ENCODE measurements around the gene AGAP1.

Gene AGAP1

DNA sequence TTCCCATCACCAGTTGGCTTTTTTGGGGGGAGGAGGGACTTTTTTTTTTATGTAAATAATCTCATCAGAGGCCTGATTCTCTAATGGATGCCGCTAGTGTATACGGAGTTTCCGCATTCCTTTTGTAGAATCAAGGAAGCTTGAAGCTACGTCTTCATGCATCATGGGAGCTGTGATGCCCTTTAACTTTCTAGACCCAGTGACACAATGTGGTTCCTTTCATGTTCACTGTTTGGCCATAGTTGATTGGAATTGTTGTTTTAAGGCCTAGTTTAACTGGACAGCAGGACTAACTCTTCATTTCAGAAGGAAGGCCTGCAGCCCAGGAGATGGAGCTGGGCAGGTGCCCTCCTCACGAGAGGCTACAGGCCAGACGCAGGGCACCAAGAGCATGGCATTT lies 287.9 kb downstream of the AGAP1 start:
- DNase-seq: no peak

- DNase-seq: no peak
These were observed 290.9 kb downstream of the AGAP1 start for GRCh38 chr2:235784788-235785187.

DNA sequence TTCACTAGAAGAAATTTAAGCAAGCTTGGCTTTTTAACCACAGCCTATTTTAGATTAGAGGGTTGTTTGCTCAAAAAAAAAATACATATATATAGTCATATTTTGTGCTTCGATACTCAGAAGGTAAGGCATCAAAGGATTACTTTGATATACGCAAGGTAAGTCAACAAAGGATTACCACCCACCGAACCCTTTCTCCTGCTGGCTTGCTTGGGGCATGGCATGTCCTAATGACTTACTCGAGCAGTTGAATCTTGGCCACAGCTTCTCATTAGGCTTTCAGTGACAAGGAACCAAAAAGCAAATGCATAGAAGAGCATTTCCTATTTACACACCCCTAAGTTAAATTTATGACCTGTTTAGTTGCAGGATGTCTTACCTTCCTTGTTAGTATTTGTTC lies 295.7 kb downstream of the AGAP1 start:
- no peak for DNase-seq

DNA sequence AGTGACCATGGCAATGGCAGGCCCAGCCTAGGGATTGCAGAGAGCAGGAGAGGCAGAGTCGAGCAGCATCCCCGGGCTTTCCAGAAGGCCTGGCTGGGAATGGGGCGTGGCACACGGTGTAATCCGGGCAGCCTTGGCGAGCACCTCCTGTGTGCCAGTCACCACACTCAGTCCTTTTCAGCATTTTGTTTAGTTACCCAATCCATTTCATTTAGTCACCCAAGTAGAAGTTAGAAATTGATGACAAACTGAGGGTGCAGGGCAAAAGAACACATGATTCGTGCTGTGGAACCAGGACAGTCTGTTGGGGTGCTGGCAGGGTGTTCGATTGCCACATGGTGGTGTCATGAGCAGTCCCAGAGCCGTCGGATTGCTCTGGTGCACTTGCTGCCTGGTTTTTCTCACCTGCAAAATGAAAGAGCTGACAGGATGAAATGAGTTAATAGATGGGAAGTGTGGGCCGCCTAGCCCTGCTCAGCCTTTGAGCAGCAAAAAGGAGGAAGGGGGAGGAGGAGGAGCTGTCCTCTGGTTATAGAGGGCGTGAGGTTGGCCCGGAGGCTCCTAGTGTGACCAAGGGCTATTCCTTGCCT lies 299.4 kb downstream of the AGAP1 start:
- DNase-seq: no peak

DNA sequence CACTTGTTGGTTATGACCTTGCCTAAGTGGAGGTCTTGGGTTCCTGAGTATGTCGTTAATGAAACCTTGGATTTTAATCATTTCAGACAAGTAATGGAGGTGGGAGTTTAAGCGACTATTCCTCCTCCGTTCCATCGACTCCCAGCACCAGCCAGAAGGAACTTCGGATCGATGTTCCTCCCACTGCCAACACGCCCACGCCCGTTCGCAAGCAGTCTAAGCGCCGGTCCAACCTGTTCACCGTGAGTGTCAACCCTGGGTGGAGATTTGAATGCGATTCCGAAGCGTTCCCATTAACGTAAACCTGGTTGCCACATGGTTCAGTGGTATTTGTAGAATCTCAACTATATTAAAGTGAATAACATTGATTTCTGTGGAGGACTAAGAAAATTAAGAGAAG lies 305.4 kb downstream of the AGAP1 start:
- DNase-seq: no peak

GRCh38 chr2:235802542-235802941 lies 308.7 kb downstream of the AGAP1 start:
- no peak for DNase-seq

DNA sequence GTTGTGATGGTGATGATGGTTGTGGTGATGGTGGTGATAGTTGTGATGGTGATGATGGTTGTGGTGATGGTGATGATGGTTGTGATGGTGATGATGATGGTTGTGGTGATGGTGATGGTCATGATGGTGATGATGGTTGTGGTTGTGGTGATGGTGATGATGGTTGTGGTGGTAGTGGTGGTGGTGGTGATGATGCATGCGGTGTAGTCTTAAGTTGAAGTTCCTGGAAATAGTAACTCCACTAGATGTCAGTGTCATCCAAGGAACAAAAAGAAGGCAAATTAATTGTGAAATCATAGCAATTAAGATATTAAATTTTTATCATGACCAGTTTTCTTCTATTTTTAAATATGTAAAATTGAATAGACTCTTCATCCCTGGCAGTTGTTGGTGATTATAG lies 309.2 kb downstream of the AGAP1 start:
- DNase-seq: no peak

DNA sequence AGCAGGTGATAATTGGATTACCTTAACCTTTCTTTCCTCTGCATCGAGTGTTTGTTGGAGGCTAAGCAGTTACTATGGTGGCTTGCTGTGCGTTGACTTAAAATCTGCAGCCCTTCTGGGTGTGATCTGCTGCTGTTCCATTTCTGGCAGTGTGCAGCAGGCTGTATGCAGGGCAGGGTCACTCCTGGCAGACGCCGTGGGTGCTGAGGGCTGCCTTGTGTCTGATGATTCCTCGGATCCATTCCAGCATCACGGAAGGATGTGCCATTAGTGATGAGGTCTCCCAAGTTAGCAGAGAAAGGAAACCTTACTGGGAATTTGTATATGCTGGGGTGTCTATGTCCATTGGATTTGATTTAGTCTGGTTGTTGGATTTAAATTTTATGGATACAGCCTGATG lies 310.8 kb downstream of the AGAP1 start:
- DNase-seq: no peak

DNA sequence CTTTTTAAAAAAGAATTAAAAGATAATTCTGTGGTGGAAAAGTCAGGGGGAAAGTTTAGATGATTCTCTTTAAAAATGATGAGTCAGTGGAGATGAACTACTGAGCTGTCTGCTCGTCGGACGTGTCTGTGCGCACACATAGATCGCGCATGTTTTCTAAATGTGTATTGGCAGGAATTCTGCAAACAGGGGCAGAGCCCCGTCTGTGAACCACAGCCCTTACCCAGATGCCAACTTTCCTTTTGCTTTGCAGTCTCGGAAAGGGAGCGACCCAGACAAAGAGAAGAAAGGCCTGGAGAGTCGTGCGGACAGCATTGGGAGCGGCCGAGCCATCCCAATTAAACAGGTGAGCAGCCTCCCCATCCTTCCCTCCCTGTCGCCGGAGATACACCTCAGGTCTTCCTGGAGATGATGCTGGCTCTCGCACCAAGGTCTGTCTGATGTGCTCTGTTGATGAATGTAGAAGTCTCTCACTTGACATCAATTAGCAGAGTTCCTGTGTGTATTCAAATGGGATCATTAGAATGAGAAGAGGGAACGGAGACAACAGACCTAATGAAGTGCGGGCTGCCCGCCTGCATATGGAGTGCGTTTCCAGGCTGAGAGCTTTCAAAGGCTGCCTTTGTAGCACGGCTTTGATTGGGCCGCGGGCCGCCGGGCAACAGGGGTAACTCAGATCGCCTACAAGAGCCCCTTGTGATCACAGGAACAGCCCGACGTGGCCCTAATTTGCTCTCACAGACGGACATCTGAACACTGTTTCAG lies 313.3 kb downstream of the AGAP1 start:
- no peak for DNase-seq

DNA sequence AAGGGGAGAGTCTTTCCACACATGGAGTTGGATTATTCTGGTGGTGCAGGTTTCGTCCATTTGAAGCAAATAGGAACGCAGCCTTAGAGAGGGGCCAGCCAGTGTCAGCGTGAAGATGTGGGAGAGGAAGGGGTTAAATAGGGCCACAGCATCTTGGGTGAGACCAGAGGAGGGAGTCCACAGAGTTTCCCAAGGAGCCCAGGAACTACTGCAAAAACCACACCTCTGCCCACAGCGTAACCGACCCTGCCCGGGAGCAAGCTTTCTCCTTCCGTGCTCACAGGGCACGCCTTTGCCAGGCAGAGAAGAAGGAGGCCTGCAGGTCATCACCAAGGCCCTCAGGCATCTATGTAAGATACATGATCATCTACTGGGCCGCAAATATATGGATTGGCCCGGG lies 314.5 kb downstream of the AGAP1 start:
- DNase-seq: no peak

DNA sequence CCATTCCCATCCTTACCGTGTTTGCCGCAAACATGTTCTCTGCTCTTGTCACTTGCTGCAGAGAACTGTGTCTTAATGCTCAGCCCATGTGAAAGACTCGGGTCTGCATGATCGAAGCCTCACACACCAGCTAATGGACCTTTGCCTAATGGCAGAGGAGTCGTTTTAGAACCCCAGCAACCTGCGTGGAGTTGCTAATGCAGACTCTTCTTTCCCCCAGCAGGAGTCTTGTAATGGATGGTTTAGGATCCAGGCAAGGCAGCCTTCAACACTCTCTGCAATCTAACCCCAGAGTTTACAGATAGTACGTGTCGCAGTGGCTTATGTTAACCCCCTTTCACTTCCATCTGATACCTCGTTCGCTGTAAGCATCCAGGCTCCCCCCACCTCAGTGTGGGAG lies 316.4 kb downstream of the AGAP1 start:
- DNase-seq: no peak

DNA sequence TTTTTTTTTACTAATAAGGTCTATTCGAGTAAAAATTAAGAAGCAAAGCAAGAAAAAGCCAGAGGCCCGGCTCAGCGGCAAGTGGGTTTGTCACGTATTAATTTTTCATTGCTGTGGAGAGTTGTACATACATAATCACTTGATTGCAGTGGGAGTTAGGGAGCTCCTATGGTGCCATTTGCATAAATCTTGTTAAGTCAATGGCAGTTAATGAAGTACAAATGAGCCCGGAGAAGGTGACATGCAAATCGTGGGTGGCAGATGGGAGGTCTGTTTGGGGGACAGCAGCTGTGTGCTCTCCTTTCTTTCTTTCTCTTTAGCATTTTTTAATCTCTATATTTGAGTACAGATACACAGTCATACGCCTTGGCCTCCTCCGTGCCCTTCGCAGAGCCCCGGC lies 317.0 kb downstream of the AGAP1 start:
- DNase-seq: no peak

- no peak for DNase-seq
These were observed 317.8 kb downstream of the AGAP1 start for GRCh38 chr2:235811446-235812184.

DNA sequence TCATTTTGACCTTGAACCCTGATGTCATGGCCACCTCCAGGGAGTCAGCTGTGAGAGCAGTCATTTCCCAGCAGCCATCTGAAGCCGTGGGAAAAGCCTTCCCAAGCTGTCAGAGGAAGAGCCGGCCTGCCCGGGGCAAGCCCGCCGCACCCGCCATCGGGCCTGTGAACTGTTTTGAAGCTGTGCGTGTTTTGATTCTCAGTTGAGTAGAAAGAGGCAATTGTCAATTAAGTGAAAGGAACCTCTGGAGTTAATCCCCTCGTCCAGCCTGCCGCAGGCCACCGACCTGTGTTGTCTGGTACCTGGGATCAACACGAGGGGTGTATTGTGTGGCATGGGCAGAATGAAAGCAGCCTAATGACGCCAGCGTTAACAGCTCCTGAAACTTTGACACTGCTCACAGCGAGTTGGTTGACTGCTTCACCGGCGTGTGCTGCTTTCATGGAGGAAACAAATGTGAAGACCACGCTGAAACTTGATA lies 318.4 kb downstream of the AGAP1 start:
- DNase-seq: no peak

DNA sequence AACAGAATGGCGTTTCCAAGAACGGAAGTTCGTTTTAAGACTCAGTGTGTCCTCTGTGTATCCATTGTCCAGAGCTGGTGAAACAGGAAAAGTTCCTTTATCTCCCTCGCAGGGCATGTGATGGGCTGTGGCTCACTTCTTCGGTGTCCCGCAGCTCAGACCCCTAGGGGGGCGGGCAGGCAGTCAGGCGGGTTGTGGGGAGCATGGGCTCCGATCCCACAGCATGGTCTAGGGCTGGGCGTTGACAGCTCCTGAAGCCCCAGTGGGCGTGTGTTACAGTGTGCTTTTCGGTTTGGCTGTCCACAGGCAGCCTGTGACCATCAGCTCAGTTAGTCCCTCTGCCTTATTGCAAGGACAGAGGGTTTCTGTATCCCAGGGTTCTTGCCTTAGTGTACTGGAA lies 319.6 kb downstream of the AGAP1 start:
- DNase-seq: no peak

DNA sequence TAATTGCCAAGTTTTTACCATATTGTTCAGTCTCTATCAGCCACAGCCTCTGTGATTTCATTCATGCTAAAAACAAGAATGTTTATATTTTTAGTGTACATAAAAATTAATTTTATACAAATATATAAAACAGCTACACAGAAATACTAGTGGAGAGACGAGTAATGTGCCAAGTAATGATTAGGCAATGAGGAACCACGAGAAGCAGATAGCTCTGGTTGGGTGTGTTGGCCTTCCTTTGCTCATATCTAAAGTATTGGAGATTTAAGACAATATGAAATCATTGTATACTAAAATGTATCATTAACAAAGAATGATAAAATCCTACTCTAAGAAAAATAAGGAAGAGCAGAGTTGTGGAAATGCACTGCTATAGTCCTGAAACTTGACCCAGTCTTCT lies 326.7 kb downstream of the AGAP1 start:
- DNase-seq: no peak

DNA sequence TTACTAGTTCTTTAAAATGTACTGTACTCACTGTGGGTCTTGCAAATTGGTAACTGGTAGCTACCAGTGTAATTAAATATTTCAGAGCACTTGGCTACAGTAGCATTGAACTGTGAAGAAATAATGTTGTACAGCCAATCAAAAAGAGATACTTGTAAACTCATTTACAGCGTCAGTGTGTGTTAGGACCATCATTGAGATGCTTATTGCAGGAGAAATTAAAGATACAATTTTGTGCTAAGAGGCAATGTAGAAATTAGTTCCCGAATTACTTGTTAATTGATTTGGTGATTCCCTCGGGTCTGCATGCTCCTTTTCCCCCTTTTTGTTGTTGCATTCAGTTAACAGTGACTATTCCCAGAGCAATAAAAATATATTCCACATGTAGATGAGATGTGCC lies 330.5 kb downstream of the AGAP1 start:
- DNase-seq: no peak

DNA sequence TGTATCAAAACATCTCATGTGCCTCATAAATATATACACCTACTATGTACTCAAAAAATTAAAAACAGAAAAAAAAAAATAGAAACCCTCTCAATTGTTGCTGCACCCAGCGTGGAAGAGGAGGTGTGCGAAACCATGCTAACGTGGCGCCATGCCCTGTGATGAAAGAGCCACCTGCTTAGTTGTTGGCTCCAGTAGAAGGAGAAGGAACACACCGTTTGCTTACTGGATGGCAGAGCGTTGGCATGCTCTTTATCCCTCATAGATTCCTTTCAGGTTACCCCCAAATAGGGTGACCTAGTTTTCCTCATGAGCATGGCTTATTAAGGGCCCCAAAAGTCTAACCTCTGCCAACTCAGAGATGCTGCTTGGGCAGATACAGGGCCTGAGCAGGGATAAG lies 332.1 kb downstream of the AGAP1 start:
- no peak for DNase-seq

DNA sequence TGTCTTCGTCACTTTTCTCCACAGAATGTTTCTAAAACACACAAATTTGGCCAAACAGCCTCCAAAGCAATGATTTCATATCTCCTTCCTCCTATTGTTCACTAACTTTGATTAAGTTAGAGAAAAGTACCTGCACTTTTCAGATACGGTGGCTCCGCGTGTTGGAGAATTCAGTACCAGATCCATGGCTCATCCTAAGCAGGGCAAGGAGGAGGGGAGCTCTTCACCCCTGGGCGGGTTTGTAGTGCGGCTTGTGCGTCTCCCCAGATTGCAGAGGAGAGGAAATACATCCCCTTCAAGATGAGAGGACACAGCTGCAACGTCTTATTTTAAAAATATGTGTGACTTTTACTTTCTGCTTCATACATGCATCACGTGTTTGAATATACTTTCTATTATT lies 333.0 kb downstream of the AGAP1 start:
- DNase-seq: no peak

GRCh38 chr2:235827585-235827992 lies 333.7 kb downstream of the AGAP1 start:
- no peak for DNase-seq

DNA sequence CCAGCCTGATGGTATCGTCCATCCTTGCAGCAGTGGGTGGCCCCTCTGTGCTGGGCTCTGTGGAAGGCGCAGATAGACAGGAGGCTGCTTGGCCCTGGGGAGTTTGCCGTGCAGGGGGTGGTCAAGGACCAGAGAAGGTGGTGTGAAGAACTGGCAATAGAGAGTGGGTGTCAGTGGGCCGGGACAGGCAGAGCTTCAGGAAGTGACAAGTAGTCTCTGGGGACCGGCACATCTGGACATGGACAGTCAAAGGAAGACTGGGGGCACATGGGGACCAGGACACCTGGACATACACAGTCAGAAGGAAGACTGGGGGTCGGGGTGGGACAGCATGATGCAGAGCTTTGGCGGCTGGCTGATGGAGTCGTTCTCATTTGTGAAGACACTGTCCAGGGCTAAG lies 335.9 kb downstream of the AGAP1 start:
- peak; percentile 55 for DNase-seq

- no peak for DNase-seq
These were observed 337.9 kb downstream of the AGAP1 start for GRCh38 chr2:235831755-235832154.

- DNase-seq: peak; percentile 43
These were observed 339.1 kb downstream of the AGAP1 start for GRCh38 chr2:235832941-235833340.

DNA sequence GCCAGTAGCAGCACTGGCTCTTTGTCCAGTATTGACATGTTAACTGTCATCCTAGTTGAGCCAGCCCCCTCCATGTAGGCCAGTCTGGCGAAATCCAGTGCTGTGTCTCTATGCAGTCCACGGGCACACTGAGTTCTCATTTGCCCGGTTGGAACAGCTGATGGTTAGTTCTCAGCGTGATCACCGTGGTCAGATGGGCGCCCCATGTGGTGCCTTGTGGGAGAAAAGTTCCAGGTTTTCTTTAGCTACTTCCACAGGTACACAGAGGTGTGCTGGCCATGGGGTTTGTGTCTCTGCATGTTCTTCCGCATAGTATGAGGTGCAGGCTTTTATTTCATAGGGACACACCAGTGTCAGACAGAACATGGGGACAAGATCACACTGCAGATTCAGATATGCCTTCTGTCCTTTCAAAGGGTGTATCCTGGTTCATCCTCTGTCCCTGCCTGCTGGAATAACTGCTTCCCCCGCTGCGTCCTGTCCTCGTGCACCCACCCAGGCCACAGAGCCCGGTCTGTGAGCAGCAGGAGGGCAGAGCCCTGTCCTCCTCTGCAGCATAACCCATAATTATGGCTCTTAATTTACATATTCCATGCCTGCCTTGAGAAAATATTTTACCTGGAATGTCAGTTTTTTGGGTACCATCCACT lies 340.3 kb downstream of the AGAP1 start:
- DNase-seq: peak; percentile 28

All from activated effector memory CD4-positive, alpha-beta T cell treated with anti-CD3 and anti-CD28 coated beads, Interleukin-2, amount 50 U/mL, for 16 hours (primary cell).